Colon (tissue), 2 donors: Measurements from ENCODE around the gene GPN1.
"Not testable (repeated sequence)": the region's sequence is repeated elsewhere in the genome, so short reads cannot be mapped to it uniquely, and the experiment has no call there.

Experiments
- FAIRE-seq: peaks from 2 replicates; lab custom pipeline; 2012; peaks lifted over from hg19 to GRCh38; lab: Jason Lieb, UNC
- donor health status: control.
- donor health status: control.

Gene GPN1

DNA sequence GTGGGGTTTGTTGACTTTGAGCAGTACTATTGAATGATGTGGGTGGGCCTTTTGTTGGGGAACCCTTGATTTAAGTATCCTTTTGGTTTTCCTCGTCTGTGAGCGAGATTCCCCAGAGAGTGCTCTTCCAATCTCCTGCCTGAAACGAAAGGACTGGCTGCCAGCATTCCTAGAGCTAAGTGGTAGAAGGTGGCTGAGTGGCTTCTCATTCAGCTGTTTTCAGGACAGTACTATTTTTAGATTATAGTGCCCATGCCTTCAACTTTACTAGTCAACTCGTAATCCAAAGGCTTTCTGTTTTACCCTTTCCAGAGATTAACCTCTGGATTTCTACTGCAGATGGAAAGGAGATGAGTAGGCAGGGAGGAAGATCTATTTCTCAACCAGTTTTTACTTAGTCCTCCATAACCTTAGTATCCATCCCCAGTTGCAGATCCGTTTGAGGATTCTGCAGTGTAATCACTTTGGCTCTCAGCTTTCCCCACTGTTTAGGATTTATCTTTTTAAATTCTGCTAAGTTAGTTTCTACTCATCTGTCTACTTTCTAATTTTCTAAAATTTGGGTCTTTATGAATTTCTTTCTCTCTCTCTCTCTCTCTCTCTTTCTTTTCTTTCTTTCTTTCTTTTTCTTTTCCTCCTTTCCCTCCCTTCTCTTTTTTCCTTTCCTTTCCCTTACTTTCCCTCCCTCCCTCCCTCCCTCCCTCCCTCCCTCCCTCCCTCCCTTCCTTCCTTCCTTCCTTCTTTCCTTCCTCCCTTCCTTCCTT lies 44.1 kb downstream of the GPN1 start:
- no peak for FAIRE-seq

DNA sequence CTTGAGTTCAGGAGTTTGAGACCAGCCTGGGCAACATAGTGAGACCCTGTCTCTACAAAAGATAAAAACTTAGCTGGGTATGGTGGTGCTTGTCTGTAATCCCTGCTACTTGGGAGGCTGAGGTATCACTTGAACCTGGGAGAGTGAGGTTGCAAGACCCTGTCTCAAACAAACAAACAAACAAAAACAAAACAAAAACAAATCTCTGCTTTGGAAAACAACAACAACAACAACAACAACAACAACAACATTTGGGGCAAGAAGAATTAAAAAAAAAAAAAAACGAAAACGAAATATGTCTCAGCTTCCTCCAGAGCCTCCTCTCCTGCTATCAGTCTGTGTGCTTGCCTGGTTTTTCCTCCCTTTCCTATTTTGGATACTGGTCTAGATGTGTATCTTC lies 51.7 kb downstream of the GPN1 start:
- FAIRE-seq, result no peak

DNA sequence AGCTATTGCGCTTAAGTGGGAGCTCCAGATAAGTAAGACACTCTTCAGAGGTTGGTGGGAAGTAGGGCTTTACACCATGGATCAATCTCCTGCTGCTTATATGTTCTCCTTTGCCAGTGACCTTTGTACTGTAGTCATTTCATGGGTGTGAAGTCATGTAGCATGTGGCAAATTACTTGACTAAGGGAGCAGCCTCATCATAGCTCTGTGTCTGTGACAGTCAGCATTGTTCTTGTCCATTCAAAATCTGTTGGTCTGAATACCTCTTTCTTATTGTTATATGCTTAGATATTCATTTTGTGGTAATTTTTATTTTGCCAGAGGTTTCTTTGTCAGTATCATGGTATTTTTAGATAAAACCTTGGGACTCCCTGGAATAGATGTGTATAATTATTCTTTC lies 53.0 kb downstream of the GPN1 start:
- no peak for FAIRE-seq

DNA sequence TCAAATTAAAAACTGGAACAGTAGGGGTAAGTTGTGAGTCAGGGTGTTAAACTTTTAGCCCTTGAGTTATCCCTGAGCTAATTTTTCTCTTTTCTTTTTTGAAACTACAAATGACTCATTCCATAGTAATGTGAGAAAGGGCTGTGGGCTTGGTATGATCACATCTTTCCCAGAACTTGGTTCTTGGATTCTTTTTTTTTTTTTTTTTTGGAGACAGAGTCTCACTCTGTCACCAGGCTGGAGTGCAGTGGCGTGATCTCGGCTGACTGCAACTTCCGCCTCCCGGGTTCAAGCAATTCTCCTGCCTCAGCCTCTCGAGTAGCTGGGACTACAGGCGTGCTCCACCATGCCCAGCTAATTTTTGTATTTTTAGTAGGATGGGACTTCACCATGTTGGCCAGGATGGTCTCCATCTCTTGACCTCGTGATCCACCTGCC lies 53.5 kb downstream of the GPN1 start:
- not testable (repeated sequence) for FAIRE-seq

DNA sequence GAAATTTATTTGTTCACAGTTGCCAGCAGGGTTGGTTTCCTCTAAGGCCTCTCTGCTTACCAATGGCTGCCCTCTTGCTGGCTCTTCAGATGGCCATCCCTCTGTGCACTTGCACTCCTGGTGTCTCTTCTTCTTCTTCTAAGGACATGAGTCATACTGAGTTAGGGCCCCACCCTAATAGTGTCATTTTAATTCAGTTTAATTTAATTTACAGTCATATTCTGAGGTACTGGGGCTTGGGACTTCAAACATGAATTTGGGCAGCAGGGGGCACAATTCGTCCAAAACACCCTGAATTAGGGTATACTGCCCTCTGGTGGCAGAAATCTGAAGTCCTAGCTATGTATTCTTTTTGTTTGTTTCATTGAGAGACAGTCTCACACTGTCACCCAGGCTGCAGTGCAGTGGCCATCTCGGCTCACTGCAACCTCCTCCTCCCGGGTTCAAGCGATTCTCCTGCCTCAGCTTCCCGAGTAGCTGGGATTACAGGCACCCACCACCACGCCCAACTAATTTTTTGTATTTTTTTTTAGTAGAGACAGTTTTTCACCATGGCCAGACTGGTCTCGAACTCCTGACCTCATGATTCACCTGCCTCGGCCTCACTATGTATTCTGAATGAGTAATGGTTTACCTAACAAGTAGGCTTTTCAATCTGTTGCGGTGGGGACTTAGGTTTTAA lies 54.7 kb downstream of the GPN1 start:
- no peak for FAIRE-seq

DNA sequence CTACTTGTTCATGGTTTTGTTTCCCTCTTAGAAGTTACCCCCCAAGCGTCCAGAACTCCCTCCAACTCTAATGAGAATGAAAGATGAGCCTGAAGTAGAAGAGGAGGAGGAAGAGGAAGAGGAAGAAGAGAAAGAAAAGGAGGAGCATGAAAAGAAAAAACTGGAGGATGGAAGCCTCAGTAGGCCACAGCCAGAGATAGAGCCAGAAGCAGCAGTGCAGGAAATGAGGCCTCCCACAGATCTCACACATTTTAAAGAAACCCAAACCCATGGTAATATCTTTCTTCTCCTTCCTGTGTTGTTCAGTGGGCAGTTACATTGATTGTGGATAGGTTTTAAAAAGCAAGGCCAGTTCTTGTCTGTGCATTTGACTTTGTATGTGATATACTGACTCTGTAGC lies 56.2 kb downstream of the GPN1 start:
- not testable (repeated sequence) for FAIRE-seq

DNA sequence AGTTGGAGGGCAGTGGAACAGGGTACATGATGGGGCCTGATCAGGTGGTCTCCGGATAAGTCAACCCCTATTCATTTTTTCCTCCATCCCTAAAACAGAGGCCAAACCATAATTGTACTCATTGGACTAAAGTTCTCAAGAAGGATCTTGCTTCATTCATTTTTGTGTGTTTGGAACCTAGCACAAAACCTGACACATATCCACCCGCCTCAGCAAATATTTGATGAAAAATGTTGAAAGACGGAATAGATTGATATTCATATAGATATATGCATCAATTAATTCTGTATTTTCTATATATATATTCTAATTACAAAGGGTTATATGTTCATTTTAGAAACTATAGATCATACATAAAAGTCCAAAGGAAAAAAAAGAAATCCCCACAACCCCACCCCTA lies 56.7 kb downstream of the GPN1 start:
- FAIRE-seq, result no peak

DNA sequence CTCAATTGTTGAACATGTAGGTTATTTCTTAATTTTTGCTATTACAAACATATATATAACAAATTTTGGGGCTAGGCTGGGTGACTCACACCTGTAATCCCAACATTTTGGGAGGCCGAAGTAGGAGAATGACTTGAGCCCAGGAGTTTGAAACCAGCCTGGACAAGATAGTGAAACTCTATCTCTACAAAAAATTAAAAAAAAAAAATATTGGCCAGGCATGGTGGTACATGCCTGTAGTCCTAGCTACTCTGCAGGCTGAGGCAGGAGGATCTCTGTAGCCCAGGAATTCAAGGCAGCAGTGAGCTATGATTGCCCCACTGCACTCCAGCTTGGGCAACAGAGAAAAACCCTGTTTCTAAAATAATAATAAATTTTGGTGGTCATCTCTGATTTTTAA lies 58.4 kb downstream of the GPN1 start:
- no peak for FAIRE-seq

DNA sequence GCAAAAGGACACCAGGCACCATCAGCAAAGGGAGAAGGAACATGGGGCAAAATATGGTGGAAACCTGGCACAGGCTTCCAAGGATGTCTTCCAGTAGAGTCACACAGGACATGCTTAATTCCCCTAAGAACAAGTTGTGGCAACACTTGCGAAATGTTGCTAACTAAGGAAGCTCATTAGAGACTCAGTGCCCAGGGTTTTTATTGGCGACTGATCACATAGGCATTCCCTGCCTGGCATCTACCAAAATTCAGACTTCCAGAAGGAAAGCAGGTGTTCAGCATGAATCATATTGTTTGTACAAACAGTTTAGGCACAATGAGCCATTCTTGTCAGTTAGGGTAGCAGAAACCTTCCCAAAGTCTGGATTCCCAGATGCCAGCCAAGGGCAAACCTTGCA lies 60.6 kb downstream of the GPN1 start:
- FAIRE-seq, result no peak

DNA sequence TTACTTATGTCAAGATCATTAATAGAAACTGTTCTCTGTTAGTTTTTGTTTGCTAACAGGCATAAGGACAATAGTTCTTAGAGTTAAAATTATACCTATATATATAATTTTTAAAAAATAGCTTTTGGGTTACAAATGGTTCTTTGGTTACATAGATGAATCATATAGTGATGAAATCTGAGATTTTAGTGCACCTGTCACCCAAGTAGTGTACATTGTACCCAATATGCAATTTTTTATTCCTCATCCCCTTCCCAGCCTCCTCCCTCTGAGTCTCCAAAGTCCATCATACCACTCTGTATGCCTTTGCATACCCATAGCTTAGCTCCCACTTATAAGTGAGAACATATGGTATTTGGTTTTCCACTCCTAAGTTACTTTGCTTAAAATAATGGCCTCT lies 61.2 kb downstream of the GPN1 start:
- no peak for FAIRE-seq

DNA sequence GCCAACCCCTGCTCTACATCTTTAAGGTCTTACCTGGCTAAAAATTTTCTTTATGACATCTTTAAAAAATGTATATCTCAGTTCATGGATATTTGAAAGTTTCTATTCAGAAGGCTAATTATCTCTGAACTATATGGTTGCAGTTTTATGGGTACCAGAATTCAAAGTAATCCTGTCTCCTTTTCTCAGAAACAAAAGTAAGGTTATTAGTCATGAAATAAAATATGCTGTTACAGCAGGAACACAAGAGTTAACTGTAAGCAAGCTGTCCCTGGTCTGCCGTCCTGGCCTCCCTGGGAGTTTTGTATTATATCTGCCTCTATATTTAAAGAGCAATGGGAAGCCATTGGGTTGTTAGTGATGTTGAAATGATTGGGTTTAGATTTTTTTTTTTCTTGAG lies 68.8 kb downstream of the GPN1 start:
- FAIRE-seq, result no peak
